ENCODE results near the gene RPL36.

DNA sequence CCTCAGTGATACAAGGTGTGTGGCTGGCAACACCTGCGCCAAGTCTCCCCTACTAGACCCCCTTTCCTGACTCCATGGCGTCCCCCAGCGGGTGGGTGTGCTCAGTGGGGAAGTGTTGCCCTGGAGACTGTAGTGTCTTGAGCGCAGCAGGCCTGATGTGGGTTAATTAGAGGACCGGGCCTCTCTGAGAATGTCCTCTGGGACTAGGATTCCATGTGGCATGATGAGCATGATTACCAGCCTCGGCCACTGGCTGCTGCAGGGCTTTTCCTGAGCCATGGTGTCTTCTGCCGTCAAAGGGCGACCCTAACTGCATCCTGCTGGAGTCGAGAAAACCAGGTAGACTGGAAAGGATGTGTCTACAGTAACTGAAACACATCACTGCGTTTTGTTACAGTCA lies 37.8 kb upstream of the RPL36 start:
- TF ChIP-seq CTCF (IDR thresholded peaks at IDR 0.05) (no peak), POLR2A (IDR thresholded peaks at IDR 0.05) (no peak)

All from Peyer's patch (tissue), 4 donors.